ENCODE data around the gene CRLF2. TPM values are rescaled to one million over a fixed set of nuclear protein-coding genes. Genes with fewer than 3 reads are reported as not detected.
"Not testable (repeated sequence)": the region's sequence is repeated elsewhere in the genome, so short reads cannot be mapped to it uniquely, and the experiment has no call there.

CRLF2 gene
- total and polyA plus RNA-seq, 2 donors from 2014 or later: 1.6 TPM; not detected in 1

DNA sequence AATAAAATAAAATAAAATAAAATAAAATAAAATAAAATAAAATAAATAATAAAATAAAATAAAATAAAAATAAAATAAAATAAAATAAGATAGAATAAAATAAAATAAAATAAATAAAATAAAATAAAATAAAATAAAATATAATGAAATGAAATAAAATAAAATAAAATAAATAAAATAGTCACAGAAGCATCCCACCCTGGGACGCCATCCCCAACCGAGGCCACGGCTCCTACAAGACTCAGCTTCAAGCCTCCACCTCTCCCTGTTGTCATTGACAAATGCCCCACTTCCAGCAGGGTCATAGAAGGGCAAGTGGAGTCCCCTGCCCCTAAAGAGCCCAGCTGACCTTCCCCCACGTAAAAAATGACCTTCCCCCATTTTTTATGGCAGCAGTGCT, 30.2 kb downstream of the CRLF2 start:
- FAIRE-seq (no peak), DNase-seq (no peak)
- TF ChIP-seq, protein P1, sequence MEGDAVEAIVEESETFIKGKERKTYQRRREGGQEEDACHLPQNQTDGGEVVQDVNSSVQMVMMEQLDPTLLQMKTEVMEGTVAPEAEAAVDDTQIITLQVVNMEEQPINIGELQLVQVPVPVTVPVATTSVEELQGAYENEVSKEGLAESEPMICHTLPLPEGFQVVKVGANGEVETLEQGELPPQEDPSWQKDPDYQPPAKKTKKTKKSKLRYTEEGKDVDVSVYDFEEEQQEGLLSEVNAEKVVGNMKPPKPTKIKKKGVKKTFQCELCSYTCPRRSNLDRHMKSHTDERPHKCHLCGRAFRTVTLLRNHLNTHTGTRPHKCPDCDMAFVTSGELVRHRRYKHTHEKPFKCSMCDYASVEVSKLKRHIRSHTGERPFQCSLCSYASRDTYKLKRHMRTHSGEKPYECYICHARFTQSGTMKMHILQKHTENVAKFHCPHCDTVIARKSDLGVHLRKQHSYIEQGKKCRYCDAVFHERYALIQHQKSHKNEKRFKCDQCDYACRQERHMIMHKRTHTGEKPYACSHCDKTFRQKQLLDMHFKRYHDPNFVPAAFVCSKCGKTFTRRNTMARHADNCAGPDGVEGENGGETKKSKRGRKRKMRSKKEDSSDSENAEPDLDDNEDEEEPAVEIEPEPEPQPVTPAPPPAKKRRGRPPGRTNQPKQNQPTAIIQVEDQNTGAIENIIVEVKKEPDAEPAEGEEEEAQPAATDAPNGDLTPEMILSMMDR (IDR thresholded peaks at IDR 0.05; ENCODE audit: borderline replicate concordance, extremely low read depth, insufficient read depth): no peak
- intact Hi-C loops (cut with DNase I): no loop called here
- Histone ChIP-seq H3K9me3 (ENCODE audit: control insufficient read depth in 2 of 3, insufficient read depth in 1 of 3, low read length in 3 of 3) (no peaks in the 10 kb centered on the region), H3K4me1 (ENCODE audit: control insufficient read depth in 2 of 3, insufficient read depth in 2 of 3, low read depth in 1 of 3, low read length in 3 of 3) (no peaks in the 10 kb centered on the region), H3K4me3 (ENCODE audit: low read length in 3 of 3) (no peak overlapping the region), H3K27me3 (ENCODE audit: control insufficient read depth, insufficient read depth, low read length) (no peaks in the 10 kb centered on the region), H3K27ac (ENCODE audit: low read depth in 2 of 2, low read length in 2 of 2) (no peak overlapping the region), H3K36me3 (ENCODE audit: control insufficient read depth in 2 of 3, insufficient read depth in 3 of 3, low read length in 3 of 3) (no peaks in the 10 kb centered on the region), H3K9ac (ENCODE audit: low read length in 3 of 3) (no peak overlapping the region)

DNA sequence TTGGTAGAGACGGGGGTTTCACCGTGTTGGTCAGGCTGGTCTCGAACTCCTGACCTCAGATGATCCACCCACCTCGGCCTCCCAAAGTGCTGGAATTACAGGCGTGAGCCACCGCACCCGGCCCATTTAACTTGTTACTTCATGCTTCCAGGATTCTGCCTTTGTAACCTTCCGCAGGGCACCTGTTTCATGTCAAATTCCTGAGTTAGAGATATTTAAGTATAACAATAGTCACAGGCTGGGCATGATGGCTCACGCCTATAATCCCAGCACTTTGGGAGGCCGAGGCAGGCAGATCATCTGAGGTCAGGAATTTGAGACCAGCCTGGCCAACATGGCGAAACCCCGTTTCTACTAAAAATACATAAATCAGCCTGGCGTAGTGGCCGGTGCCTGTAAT, 30.8 kb downstream of the CRLF2 start:
- H3K27me3 ChIP-seq (ENCODE audit: control insufficient read depth, insufficient read depth, low read length); H3K9me3 ChIP-seq (ENCODE audit: control insufficient read depth in 2 of 3, insufficient read depth in 1 of 3, low read length in 3 of 3); H3K4me1 ChIP-seq (ENCODE audit: control insufficient read depth in 2 of 3, insufficient read depth in 2 of 3, low read depth in 1 of 3, low read length in 3 of 3); DNase-seq; H3K4me3 ChIP-seq (ENCODE audit: low read length in 3 of 3); H3K36me3 ChIP-seq (ENCODE audit: control insufficient read depth in 2 of 3, insufficient read depth in 3 of 3, low read length in 3 of 3); FAIRE-seq; intact Hi-C loops (cut with DNase I); H3K27ac ChIP-seq (ENCODE audit: low read depth in 2 of 2, low read length in 2 of 2); H3K9ac ChIP-seq (ENCODE audit: low read length in 3 of 3): not testable (repeated sequence)

- Histone ChIP-seq H3K36me3 (ENCODE audit: control insufficient read depth in 2 of 3, insufficient read depth in 3 of 3, low read length in 3 of 3) (no peaks in the 10 kb centered on the region), H3K27ac (ENCODE audit: low read depth in 2 of 2, low read length in 2 of 2) (no peak overlapping the region), H3K4me3 (ENCODE audit: low read length in 3 of 3) (no peak overlapping the region), H3K4me1 (ENCODE audit: control insufficient read depth in 2 of 3, insufficient read depth in 2 of 3, low read depth in 1 of 3, low read length in 3 of 3) (no peaks in the 10 kb centered on the region), H3K9me3 (ENCODE audit: control insufficient read depth in 2 of 3, insufficient read depth in 1 of 3, low read length in 3 of 3) (no peaks in the 10 kb centered on the region), H3K27me3 (ENCODE audit: control insufficient read depth, insufficient read depth, low read length) (no peaks in the 10 kb centered on the region), H3K9ac (ENCODE audit: low read length in 3 of 3) (no peak overlapping the region)
- FAIRE-seq (no peak), DNase-seq (peak in 1 of 5 donors; percentile 27)
- TF ChIP-seq, protein P1 (IDR thresholded peaks at IDR 0.05; ENCODE audit: borderline replicate concordance, extremely low read depth, insufficient read depth): no peak
- intact Hi-C loops (cut with DNase I): no loop called here
These were observed 31.3 kb downstream of the CRLF2 start for GRCh38 chrX:1181170-1181569.

GRCh38 chrX:1178580-1179057, 33.8 kb downstream of the CRLF2 start:
- Histone ChIP-seq H3K27ac (ENCODE audit: low read depth in 2 of 2, low read length in 2 of 2) (no peak overlapping the region), H3K4me3 (ENCODE audit: low read length in 3 of 3) (peak overlapping the region in 1 of 3 donors; percentile 16), H3K9me3 (ENCODE audit: control insufficient read depth in 2 of 3, insufficient read depth in 1 of 3, low read length in 3 of 3) (no peaks in the 10 kb centered on the region), H3K36me3 (ENCODE audit: control insufficient read depth in 2 of 3, insufficient read depth in 3 of 3, low read length in 3 of 3) (no peaks in the 10 kb centered on the region), H3K27me3 (ENCODE audit: control insufficient read depth, insufficient read depth, low read length) (no peaks in the 10 kb centered on the region), H3K4me1 (ENCODE audit: control insufficient read depth in 2 of 3, insufficient read depth in 2 of 3, low read depth in 1 of 3, low read length in 3 of 3) (no peaks in the 10 kb centered on the region), H3K9ac (ENCODE audit: low read length in 3 of 3) (no peak overlapping the region)
- intact Hi-C loops (cut with DNase I): no loop called here
- TF ChIP-seq, protein P1 (IDR thresholded peaks at IDR 0.05; ENCODE audit: borderline replicate concordance, extremely low read depth, insufficient read depth): no peak
- DNase-seq: peak in 4 of 5 donors; percentile 44 to 60 (median 56)
- FAIRE-seq: no peak

- FAIRE-seq; H3K36me3 ChIP-seq (ENCODE audit: control insufficient read depth in 2 of 3, insufficient read depth in 3 of 3, low read length in 3 of 3); H3K27ac ChIP-seq (ENCODE audit: low read depth in 2 of 2, low read length in 2 of 2); H3K9me3 ChIP-seq (ENCODE audit: control insufficient read depth in 2 of 3, insufficient read depth in 1 of 3, low read length in 3 of 3); intact Hi-C loops (cut with DNase I); H3K4me3 ChIP-seq (ENCODE audit: low read length in 3 of 3); H3K27me3 ChIP-seq (ENCODE audit: control insufficient read depth, insufficient read depth, low read length); H3K9ac ChIP-seq (ENCODE audit: low read length in 3 of 3); H3K4me1 ChIP-seq (ENCODE audit: control insufficient read depth in 2 of 3, insufficient read depth in 2 of 3, low read depth in 1 of 3, low read length in 3 of 3): not testable (repeated sequence)
- DNase-seq: peak in 2 of 5 donors; percentile 31 to 34
These were observed 35.7 kb downstream of the CRLF2 start for GRCh38 chrX:1176531-1177320.

Measured in kidney (tissue), 14 donors.